ENCODE measurements around the gene TEKT5.

DNA sequence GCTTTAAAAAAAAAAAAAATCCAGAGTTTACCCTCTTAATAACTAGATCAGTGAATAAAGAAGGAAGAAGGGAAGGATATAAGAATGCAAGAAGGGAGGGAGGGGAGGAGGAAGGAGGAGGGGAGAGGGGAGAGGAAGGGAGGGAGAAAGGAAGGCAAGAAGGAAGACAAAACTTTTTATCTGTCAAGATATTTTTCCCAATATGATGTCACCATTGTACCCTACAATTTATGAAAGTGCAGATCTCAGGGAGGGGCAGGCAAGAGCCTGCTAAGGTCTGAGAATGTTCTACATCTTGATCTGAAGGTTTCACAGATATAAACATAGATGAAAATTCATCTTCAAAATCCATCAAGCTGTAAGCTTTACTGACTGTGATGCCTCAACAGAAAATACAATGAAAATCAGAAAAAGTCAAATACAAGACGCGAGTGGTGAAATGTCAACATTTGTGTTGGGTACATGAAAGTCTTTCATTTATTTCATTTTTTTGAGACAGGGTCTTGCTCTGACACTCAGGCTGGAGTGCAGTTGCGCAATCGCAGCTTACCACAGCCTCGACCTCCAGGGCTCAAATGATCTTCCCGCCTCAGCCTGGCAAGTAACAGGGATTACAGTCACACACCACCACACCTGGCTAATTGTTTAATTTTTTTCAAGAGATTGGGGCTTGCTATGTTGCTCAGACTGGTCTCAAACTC is 57.2 kb downstream of the TEKT5 start:
- TF ChIP-seq CTCF (IDR thresholded peaks at IDR 0.05) (no peak), POLR2A (IDR thresholded peaks at IDR 0.05) (no peak)

Measured in right lobe of liver (tissue), 4 donors.